ENCODE results near the gene GLIS2.

- no peak for TF ChIP-seq POLR2AphosphoS5 (IDR thresholded peaks at IDR 0.05)
- TF ChIP-seq CTCF (IDR thresholded peaks at IDR 0.05) = no peak
- TF ChIP-seq POLR2A (IDR thresholded peaks at IDR 0.05) = no peak
Measured at GRCh38 chr16:4309102-4309832, 6.6 kb upstream of the GLIS2 start.

All from gastroesophageal sphincter (tissue), 3 donors.